Keratinocyte (primary cell): ENCODE results near the gene CARM1. TPM values are rescaled to one million over a fixed set of nuclear protein-coding genes. Genes with fewer than 3 reads are reported as not detected.
A peak's percentile ranks its signal among the peaks of the same experiment; 100 is the strongest.

Source experiments
- DNase-seq: peaks from one replicate; pipeline ENCODE4 v3.0.0-alpha.2; 2011; ENCODE audit warnings: low read depth, missing footprints, low spot score
- FAIRE-seq: peaks from 2 replicates; lab custom pipeline; 2011; peaks lifted over from hg19 to GRCh38; lab: Jason Lieb, UNC
- H2AFZ ChIP-seq: 2 replicates; pipeline ENCODE4 v1.6.0; 2012; ENCODE audit warnings: low read length, control low read depth, inconsistent platforms; ENCODE audit not compliant: control insufficient read depth
- H3K27ac ChIP-seq: 2 replicates; pipeline ENCODE4 v1.5.1; 2011; ENCODE audit warnings: low read length; ENCODE audit not compliant: control insufficient read depth, insufficient read depth
- H3K27me3 ChIP-seq: 3 replicates; pipeline ENCODE4 v1.6.0; 2011; ENCODE audit warnings: low read length; ENCODE audit not compliant: control insufficient read depth, insufficient read depth; ENCODE audit errors: extremely low read depth
- H3K36me3 ChIP-seq, 2 experiments: 2 replicates in 1 of 2; 3 replicates in 1 of 2; pipeline ENCODE4 v1.5.1; 2011; ENCODE audit warnings: low read length in 2 of 2, mild to moderate bottlenecking in 1 of 2; ENCODE audit not compliant: control insufficient read depth in 2 of 2, insufficient read depth in 2 of 2; ENCODE audit errors: extremely low read depth in 1 of 2
- H3K4me1 ChIP-seq: 3 replicates; pipeline ENCODE4 v1.5.1; 2011; ENCODE audit warnings: low read length; ENCODE audit not compliant: control insufficient read depth, insufficient read depth; ENCODE audit errors: extremely low read depth
- H3K4me2 ChIP-seq: 3 replicates; pipeline ENCODE4 v1.6.0; 2011; ENCODE audit warnings: low read depth, low read length; ENCODE audit not compliant: control insufficient read depth, insufficient read depth; ENCODE audit errors: extremely low read depth
- H3K4me3 ChIP-seq, 3 experiments: fragments of 200-600 bp in 1 of 3; sonication (generic) in 1 of 3; 2 replicates in 2 of 3; 3 replicates in 1 of 3; pipeline ENCODE4 v1.5.1; 2011 to 2016; ENCODE audit warnings: low read length in 3 of 3, mild to moderate bottlenecking in 3 of 3, control low read depth in 2 of 3, inconsistent platforms in 1 of 3, low read depth in 1 of 3, mixed read lengths in 1 of 3, mixed run types in 1 of 3, moderate library complexity in 1 of 3; ENCODE audit not compliant: control insufficient read depth in 2 of 3, insufficient read depth in 2 of 3; ENCODE audit errors: extremely low read depth in 1 of 3
- H3K79me2 ChIP-seq: 2 replicates; pipeline ENCODE4 v1.6.0; 2012; ENCODE audit warnings: low read length; ENCODE audit not compliant: control insufficient read depth, insufficient read depth
- H3K9ac ChIP-seq: 3 replicates; pipeline ENCODE4 v1.6.0; 2011; ENCODE audit warnings: low read length; ENCODE audit not compliant: control insufficient read depth, insufficient read depth; ENCODE audit errors: extremely low read depth
- H3K9me1 ChIP-seq: 3 replicates; pipeline ENCODE4 v1.6.0; 2011; ENCODE audit warnings: low read length; ENCODE audit not compliant: control insufficient read depth, insufficient read depth; ENCODE audit errors: extremely low read depth
- H3K9me3 ChIP-seq: 2 replicates; pipeline ENCODE4 v1.5.1; 2012; ENCODE audit warnings: low read depth, low read length; ENCODE audit not compliant: control insufficient read depth
- H4K20me1 ChIP-seq: 3 replicates; pipeline ENCODE4 v1.6.0; 2011; ENCODE audit warnings: low read length; ENCODE audit not compliant: control insufficient read depth, insufficient read depth; ENCODE audit errors: extremely low read depth
- CTCF ChIP-seq, 3 experiments: IDR thresholded peaks in 1 of 3; conservative IDR thresholded peaks in 1 of 3; optimal IDR thresholded peaks in 1 of 3; 2 replicates in 2 of 3; 3 replicates in 1 of 3; pipeline versions ENCODE3 to v1.5.1; 2011; ENCODE audit warnings: low read length in 3 of 3, mild to moderate bottlenecking in 3 of 3, moderate library complexity in 2 of 3, control low read depth in 1 of 3, inconsistent platforms in 1 of 3; ENCODE audit not compliant: insufficient read depth in 2 of 3; ENCODE audit errors: extremely low read depth in 1 of 3
- EZH2 ChIP-seq: IDR thresholded peaks from one replicate; pipeline ENCODE4 v1.6.1; 2012; ENCODE audit warnings: inconsistent platforms, mild to moderate bottlenecking, low read length, moderate library complexity
- dilution Hi-C: fragments of 300-500 bp; cut with MboI; formaldehyde crosslinking; loops from one replicate; pipeline ENCODE4 v1.7.0; 2020; ENCODE audit warnings: low sequenced_read_pairs; ENCODE audit not compliant: extremely low pct_ligation_motif_present
- polyA plus RNA-seq, 5 experiments: library from polyadenylated mRNA; depleted of rRNA in 3 of 5; stranded (reverse) in 3 of 5; stranded (forward) in 1 of 5; unstranded in 1 of 5; fragments of >200 nt; gene quantifications; 1 replicate in 1 of 5; 2 replicates in 3 of 5; 3 replicates in 1 of 5; pipeline versions ENCODE4 v1.2.1 to v1.2.3, GENCODE V29; 2011 to 2012; ENCODE audit warnings: missing spikeins in 2 of 5, low read depth in 1 of 5, low replicate concordance in 1 of 5

CARM1 gene
- polyA plus RNA-seq, 1 donor (not counting 4 experiments of a cell fraction or from before 2014, with no cell fraction given), result 22.8 TPM

DNA sequence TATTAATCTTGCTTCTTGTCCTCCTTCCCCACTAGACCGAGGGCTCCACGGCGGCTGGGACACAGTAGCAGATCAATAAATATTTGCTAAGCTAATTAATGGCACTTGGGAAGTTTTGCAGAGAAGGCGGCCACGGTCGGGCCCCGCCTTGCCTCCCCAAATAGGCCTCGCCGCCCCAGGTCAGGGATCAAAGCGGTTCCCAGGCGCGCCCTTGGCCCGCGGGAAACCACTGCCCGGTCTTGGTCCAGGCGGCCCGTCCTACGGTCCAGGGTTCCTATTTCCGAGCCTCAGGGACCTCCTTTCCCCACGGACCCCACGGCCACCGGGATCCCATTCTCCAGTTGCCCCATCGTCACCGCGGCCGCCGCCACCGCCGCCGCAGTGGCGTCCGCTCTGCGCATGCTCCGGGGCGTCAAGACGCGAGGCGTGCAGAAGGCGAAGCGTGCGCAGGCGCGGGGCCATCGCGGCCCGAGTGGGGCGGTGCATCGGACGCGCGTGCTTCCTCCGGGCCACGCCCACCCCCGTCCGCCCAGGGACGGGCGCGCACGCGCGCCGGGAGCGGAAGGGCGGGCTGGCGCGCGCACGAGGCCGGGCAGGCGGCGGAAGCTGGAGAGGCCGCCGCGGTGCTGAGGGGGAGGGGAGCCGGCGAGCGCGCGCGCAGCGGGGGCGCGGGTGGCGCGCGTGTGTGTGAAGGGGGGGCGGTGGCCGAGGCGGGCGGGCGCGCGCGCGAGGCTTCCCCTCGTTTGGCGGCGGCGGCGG, 89.1 kb downstream of the CARM1 start, which contains the start of gene SMARCA4:
Gene SMARCA4 (plus strand): TSS at position 717 of the 759 bp plus-strand sequence. CDS start 23,122 bp downstream, outside the sequence.
- FAIRE-seq, result no peak
- peaks cover 45% of the 10 kb centered on the region for H3K79me2 ChIP-seq
- no peaks in the 10 kb centered on the region for H3K27me3 ChIP-seq

GRCh38 chr19:10961073-10961860, 89.9 kb downstream of the CARM1 start:
- H3K9me1 ChIP-seq, result no peaks in the 10 kb centered on the region
- H3K27ac ChIP-seq, result peak overlapping the region; percentile 78
- peaks cover 21% of the 10 kb centered on the region for H3K4me1 ChIP-seq
- no peaks in the 10 kb centered on the region for H3K27me3 ChIP-seq
- H3K4me2 ChIP-seq, result peak overlapping the region; percentile 98
- DNase-seq, result no peak
- peaks cover 0 to 6% of the 10 kb centered on the region in 2 experiments for H3K36me3 ChIP-seq
- dilution Hi-C loops, result no loop called here
- H2AFZ ChIP-seq, result peak overlapping the region; percentile 37
- H3K79me2 ChIP-seq, result peaks cover 49% of the 10 kb centered on the region
- H3K4me3 ChIP-seq, result peak overlapping the region; percentile 64 to 98 (median 98)
- no peak for FAIRE-seq
- H4K20me1 ChIP-seq, result peaks cover 17% of the 10 kb centered on the region
- H3K9me3 ChIP-seq, result no peaks in the 10 kb centered on the region
- H3K9ac ChIP-seq, result peak overlapping the region; percentile 90
- TF ChIP-seq EZH2 (no peak), CTCF (optimal IDR thresholded peaks at IDR 0.05 in 1 of 3, IDR thresholded peaks at IDR 0.05 in 1 of 3, conservative IDR thresholded peaks at IDR 0.05 in 1 of 3; ENCODE audit: extremely low read depth in 1 of 3, insufficient read depth in 2 of 3, low read length in 3 of 3) (no peak)

More for the DNA sequence above, 89.1 kb downstream of the CARM1 start, which contains the start of gene SMARCA4:
- Histone ChIP-seq H3K9me3 (no peaks in the 10 kb centered on the region), H3K9ac (peak within 1 kb of the TSS; percentile 92), H4K20me1 (peaks cover 16% of the 10 kb centered on the region), H3K4me3 (peak within 1 kb of the TSS; percentile 78 to 98 (median 98)), H2AFZ (peak within 1 kb of the TSS; percentile 59), H3K4me1 (peaks cover 21% of the 10 kb centered on the region), H3K9me1 (no peaks in the 10 kb centered on the region), H3K4me2 (peak within 1 kb of the TSS; percentile 98), H3K27ac (peak within 1 kb of the TSS; percentile 78), H3K36me3 (peaks cover 0 to 6% of the 10 kb centered on the region in 2 experiments)
- peak; percentile 69 for DNase-seq
- dilution Hi-C loops, result no loop called here
- TF ChIP-seq EZH2 (no peak), CTCF (optimal IDR thresholded peaks at IDR 0.05 in 1 of 3, IDR thresholded peaks at IDR 0.05 in 1 of 3, conservative IDR thresholded peaks at IDR 0.05 in 1 of 3; ENCODE audit: extremely low read depth in 1 of 3, insufficient read depth in 2 of 3, low read length in 3 of 3) (no peak)
